DMS114 treated with DMSO at 0.1 percent for 48 hours (cell line): ENCODE data around the gene ZBTB45.
"Not testable (repeated sequence)": the region's sequence is repeated elsewhere in the genome, so short reads cannot be mapped to it uniquely, and the experiment has no call there.

ENCODE experiments used
- DNase-seq: peaks from one replicate; lab custom pipeline; 2025; ENCODE audit not compliant: unreplicated experiment; lab: John Stamatoyannopoulos, UW

ZBTB45 gene

DNA sequence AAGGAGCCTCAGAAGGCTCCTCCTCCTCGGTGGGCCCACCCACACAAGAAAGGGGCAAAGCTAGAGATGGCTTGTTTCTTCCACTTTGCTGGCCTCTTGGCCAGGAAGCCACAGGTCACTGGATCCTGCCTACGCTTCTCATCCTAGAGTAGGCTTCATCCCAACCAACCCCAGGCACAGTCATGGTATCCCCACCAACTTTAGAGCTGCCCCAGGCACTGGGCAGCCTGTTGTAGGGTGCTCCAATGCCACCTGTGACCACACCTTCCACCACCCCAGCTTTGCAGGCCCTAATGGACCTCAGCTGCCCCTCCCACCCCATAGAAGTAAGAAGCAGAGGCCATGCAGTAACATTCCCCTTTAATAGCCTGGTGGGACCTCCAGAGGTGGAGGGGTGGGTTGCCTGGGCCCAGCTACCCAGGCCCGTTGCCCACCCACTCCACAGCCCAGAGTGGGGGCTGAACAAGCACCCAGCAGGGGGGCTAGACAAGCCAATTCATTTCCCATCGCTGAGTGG is 35.8 kb upstream of the ZBTB45 start:
- no peak for DNase-seq

GRCh38 chr19:58554494-58555368 is 35.1 kb upstream of the ZBTB45 start, which contains the start of gene CHMP2A:
Gene CHMP2A (minus strand): TSS chr19:58555105. CDS start chr19:58554212, 893 bp downstream.
- no peak for DNase-seq

DNA sequence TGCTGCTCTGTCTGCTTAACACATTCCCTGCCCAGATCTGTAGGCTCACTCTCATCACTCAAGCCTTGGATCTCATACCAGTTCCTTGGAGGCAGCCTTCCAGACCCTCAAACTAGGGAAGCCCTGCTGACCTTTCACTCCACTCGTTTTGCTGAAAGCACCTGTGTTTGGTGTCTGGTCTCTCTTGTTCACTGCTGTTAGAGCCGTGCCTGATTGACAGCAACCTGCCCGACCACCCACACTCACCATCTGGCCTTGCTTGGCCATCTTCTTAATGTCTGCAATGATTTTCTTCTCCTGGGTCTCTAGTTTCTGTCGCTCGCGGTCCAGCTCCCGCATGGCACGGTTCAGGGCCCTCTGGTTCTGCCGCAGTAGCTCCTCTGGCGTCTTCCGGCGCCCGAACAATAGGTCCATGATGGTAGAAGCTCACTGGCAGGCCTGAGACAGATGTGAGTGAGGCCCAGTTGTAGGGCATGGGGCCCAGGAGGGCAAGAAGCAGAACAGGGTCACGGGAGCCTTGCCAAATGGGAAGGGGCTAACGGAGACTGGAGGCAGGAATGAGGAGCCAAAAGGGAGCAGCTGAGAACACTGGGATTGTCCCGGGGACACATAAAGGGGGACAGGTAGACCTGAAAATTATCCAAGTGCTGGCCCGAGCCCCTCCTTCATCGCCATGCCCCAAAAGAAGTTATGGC is 34.3 kb upstream of the ZBTB45 start:
- no peak for DNase-seq

DNA sequence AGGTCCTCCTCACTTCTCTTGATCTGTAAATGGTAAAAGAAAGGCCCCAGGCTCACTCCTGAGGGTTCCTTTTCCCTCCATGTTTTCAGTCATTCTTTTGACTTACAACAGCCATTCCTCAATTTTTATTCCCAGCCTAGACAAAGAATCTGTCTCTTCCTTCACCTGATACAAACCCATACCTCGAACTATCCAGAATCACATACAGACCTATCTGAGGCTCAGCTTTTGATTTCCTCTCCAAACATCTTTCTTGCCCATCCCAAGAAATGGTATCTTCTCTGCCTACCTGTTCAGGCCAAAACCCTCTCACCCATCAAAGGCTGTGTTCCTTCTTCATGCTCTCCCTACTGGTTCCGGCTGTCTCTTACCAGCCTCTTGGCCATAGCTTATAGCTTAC is 33.0 kb upstream of the ZBTB45 start:
- no peak for DNase-seq

GRCh38 chr19:58551577-58552471 is 32.2 kb upstream of the ZBTB45 start:
- no peak for DNase-seq

GRCh38 chr19:58551123-58551497 is 31.5 kb upstream of the ZBTB45 start:
- no peak for DNase-seq

GRCh38 chr19:58550362-58551122 is 30.9 kb upstream of the ZBTB45 start:
- DNase-seq, result no peak

DNA sequence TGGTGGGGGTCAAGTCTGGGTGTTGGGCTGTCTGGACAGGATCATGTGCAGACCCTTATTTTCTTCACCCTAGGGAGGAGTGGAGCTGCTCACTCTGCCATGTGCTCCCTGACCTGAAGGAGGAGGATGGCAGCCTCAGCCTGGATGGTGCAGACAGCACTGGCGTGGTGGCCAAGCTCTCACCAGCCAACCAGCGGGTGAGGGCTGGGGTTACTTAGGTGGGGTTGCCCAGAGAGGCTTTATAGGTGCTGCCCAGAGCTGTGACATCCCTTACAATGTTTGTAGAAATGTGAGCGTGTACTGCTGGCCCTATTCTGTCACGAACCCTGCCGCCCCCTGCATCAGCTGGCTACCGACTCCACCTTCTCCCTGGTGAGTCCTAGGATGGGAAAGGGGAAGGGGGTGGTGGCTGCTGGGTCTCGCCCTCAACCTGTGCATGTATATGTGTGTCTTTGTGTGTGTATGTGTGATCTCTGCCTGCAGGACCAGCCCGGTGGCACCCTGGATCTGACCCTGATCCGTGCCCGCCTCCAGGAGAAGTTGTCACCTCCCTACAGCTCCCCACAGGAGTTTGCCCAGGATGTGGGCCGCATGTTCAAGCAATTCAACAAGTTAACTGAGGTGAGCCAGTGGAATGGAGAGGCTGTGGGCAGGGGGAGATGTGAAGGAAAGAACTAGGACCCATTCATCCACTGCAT is 30.2 kb upstream of the ZBTB45 start:
- no peak for DNase-seq

- DNase-seq, result no peak
These were observed 29.5 kb upstream of the ZBTB45 start for GRCh38 chr19:58548859-58549663.

- DNase-seq, result no peak
These were observed 28.0 kb upstream of the ZBTB45 start for GRCh38 chr19:58547323-58548312.

DNA sequence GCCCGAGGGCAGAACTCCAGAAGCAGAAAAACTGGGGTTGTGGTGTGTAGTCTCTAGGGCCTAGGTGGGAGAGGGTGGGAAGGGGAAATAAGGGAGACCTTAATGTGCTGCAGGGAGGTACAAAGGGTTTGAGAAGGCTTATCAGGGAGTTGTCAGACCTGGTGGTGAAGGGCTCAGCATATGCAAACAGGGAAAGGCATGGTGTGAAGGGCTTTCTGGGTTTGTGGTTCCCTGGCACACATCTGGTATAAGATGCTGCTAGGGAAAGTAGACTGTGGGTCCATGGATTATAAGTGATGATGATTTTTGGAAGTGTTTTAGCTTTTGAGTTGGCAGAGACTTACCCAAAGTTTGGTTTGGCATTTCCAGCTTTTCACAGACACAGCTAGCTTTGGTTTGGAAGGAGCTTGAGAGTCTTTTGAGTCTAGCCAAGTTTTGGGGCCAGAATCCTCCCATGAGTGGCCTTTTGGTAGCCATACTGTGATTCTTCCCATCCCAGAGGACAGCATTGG is 26.5 kb upstream of the ZBTB45 start:
- DNase-seq, result no peak

- no peak for DNase-seq
These were observed 25.8 kb upstream of the ZBTB45 start for GRCh38 chr19:58545286-58546018.

DNA sequence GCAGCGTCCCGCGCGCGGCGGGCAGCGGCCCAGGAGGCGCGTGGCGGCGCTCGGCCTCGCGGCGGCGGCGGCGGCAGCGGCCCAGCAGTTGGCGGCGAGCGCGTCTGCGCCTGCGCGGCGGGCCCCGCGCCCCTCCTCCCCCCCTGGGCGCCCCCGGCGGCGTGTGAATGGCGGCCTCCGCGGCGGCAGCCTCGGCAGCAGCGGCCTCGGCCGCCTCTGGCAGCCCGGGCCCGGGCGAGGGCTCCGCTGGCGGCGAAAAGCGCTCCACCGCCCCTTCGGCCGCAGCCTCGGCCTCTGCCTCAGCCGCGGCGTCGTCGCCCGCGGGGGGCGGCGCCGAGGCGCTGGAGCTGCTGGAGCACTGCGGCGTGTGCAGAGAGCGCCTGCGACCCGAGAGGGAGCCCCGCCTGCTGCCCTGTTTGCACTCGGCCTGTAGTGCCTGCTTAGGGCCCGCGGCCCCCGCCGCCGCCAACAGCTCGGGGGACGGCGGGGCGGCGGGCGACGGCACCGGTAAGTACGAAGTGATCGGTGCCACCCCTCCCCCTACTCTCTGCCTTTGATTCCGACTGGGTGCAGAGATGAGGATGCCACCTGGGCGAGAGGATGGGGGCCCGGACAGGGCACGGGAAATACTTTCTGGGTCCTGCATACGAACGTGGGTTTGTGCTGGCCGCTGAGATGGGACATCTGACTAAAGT is 25.1 kb upstream of the ZBTB45 start:
- no peak for DNase-seq

DNA sequence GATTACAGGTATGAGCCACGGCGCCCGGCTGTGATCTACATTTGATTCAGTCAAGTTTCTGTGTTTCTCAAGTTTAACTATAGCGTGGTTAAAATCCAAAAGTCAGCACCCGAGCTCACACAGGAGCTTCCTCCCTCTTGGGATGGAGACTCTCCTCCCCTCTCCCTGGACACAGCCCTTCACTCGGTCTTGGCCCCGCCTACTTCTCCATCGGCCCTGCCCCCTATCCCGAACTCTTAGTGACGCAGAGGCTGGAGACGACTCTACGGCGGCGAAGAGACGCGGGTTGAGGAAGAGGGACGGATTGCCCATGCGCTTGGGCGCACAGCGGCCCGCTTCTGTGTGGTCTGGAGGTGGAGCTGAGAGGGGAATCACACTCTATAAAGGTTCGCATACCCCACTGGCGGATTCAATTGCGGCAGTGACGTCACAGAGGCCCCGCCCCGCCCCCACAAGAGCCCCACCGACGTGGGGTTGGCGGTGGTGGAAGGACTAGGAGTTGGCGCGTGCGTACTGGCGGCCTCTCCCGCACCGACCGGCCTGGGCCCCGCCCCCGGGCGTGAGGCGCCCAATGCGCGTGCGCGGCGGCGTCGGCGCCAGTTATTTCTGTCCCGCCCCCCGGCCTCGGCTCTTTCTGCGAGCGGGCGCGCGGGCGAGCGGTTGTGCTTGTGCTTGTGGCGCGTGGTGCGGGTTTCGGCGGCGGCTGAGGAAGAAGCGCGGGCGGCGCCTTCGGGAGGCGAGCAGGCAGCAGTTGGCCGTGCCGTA is 24.4 kb upstream of the ZBTB45 start, which contains the start of gene TRIM28:
TRIM28 (plus strand) TSS at position 239 of the 765 bp plus-strand sequence. CDS start 694 bp downstream, outside the sequence.
- DNase-seq, result no peak

DNA sequence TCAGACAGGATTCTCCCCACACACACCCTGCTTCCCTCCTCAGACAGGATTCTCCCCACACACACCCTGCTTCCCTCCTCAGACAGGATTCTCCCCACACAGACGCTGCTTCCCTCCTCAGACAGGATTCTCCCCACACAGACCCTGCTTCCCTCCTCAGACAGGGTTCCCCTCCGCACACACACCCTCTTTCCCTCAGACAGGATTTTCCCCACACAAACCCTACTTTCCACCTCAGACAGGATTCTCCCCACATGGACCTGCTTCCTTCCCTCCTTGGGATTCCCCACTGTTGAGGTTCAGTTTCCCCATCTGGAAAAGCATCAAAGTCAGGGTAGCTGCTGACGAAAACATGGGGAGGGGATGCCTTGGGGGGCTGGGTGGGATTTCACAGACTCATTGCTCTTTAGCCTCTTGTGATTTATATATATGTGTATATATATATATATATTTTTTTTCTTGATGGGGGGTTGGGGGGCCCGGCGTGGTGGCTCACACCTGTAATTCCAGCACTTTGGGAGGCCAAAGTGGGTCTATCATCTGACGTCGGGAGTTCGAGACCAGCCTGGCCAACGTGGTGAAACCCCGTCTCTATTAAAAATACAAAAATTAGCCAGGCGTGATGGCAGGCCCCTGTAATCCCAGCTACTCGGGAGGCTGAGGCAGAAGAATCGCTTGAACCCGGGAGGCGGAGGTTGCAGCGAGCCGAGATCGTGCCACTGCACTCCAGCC is 23.2 kb upstream of the ZBTB45 start:
- DNase-seq, result not testable (repeated sequence)
